ENCODE measurements around the gene NCCRP1.
A peak's percentile ranks its signal among the peaks of the same experiment; 100 is the strongest.

NCCRP1 gene

GRCh38 chr19:39195755-39196154, 1.0 kb upstream of the NCCRP1 start:
- no peaks in the 10 kb centered on the region for H3K9me3 ChIP-seq (ENCODE audit: severe bottlenecking)
- H3K27ac ChIP-seq = no peak overlapping the region
- no peak for DNase-seq
- H3K4me3 ChIP-seq (ENCODE audit: low read depth, low read length) = no peak overlapping the region
- no peaks in the 10 kb centered on the region for H3K27me3 ChIP-seq (ENCODE audit: insufficient read depth, low read depth, severe bottlenecking)
- TF ChIP-seq CTCF (IDR thresholded peaks at IDR 0.05; ENCODE audit: low read depth, low read length) = no peak
- no peaks in the 10 kb centered on the region for H3K36me3 ChIP-seq

- Histone ChIP-seq H3K36me3 (no peaks in the 10 kb centered on the region), H3K9me3 (ENCODE audit: severe bottlenecking) (no peaks in the 10 kb centered on the region), H3K27ac (no peak overlapping the region), H3K27me3 (ENCODE audit: insufficient read depth, low read depth, severe bottlenecking) (no peaks in the 10 kb centered on the region), H3K4me3 (ENCODE audit: low read depth, low read length) (no peak overlapping the region)
- TF ChIP-seq CTCF (IDR thresholded peaks at IDR 0.05; ENCODE audit: low read depth, low read length) = no peak
- no peak for DNase-seq
Measured at GRCh38 chr19:39196320-39196719, 444 bp upstream of the NCCRP1 start.

- Histone ChIP-seq H3K27me3 (ENCODE audit: insufficient read depth, low read depth, severe bottlenecking) (no peaks in the 10 kb centered on the region), H3K36me3 (no peaks in the 10 kb centered on the region), H3K4me3 (ENCODE audit: low read depth, low read length) (no peak overlapping the region), H3K9me3 (ENCODE audit: severe bottlenecking) (no peaks in the 10 kb centered on the region), H3K27ac (no peak overlapping the region)
- 0 out of 2 replicates have a peak, but pooled peaks have one; percentile 30 for TF ChIP-seq CTCF (IDR thresholded peaks at IDR 0.05; ENCODE audit: low read depth, low read length)
- DNase-seq = peak; percentile 42
Measured at GRCh38 chr19:39197808-39198207, 1.0 kb downstream of the NCCRP1 start.

GRCh38 chr19:39199025-39199424, 2.3 kb downstream of the NCCRP1 start:
- Histone ChIP-seq H3K27me3 (ENCODE audit: insufficient read depth, low read depth, severe bottlenecking) (no peaks in the 10 kb centered on the region), H3K4me3 (ENCODE audit: low read depth, low read length) (no peak overlapping the region), H3K9me3 (ENCODE audit: severe bottlenecking) (no peaks in the 10 kb centered on the region), H3K27ac (no peak overlapping the region), H3K36me3 (no peaks in the 10 kb centered on the region)
- DNase-seq = peak; percentile 46
- no peak for TF ChIP-seq CTCF (IDR thresholded peaks at IDR 0.05; ENCODE audit: low read depth, low read length)

GRCh38 chr19:39200066-39200802, 3.5 kb downstream of the NCCRP1 start:
- H3K4me3 ChIP-seq (ENCODE audit: low read depth, low read length) = no peak overlapping the region
- H3K36me3 ChIP-seq = no peaks in the 10 kb centered on the region
- DNase-seq = no peak
- no peak for TF ChIP-seq CTCF (IDR thresholded peaks at IDR 0.05; ENCODE audit: low read depth, low read length)
- no peaks in the 10 kb centered on the region for H3K27me3 ChIP-seq (ENCODE audit: insufficient read depth, low read depth, severe bottlenecking)
- no peak overlapping the region for H3K27ac ChIP-seq
- H3K9me3 ChIP-seq (ENCODE audit: severe bottlenecking) = no peaks in the 10 kb centered on the region

- TF ChIP-seq CTCF (IDR thresholded peaks at IDR 0.05; ENCODE audit: low read depth, low read length) = no peak
- Histone ChIP-seq H3K27me3 (ENCODE audit: insufficient read depth, low read depth, severe bottlenecking) (no peaks in the 10 kb centered on the region), H3K27ac (no peak overlapping the region), H3K4me3 (ENCODE audit: low read depth, low read length) (no peak overlapping the region), H3K36me3 (no peaks in the 10 kb centered on the region), H3K9me3 (ENCODE audit: severe bottlenecking) (no peaks in the 10 kb centered on the region)
- DNase-seq = no peak
Measured at GRCh38 chr19:39200803-39201115, 4.0 kb downstream of the NCCRP1 start.
